Progenitor cell of endocrine pancreas (in vitro differentiated cells): Measurements from ENCODE around the gene MIPOL1. TPM values are rescaled to one million over a fixed set of nuclear protein-coding genes. Genes with fewer than 3 reads are reported as not detected.
"Not testable (repeated sequence)": the region's sequence is repeated elsewhere in the genome, so short reads cannot be mapped to it uniquely, and the experiment has no call there.

Experiments used
- DNase-seq: peaks from one replicate; pipeline ENCODE4 v3.0.0; 2021; ENCODE audit warnings: low spot score; ENCODE audit not compliant: unreplicated experiment
- H3K27ac Mint-ChIP-seq: 2 replicates; pipeline ENCODE4 v1.8.0; 2021; ENCODE audit warnings: mild to moderate bottlenecking, moderate library complexity, mixed read lengths
- H3K27me3 Mint-ChIP-seq: 2 replicates; pipeline ENCODE4 v1.8.0; 2021; ENCODE audit warnings: mixed read lengths
- H3K36me3 Mint-ChIP-seq: 2 replicates; pipeline ENCODE4 v1.8.0; 2022; ENCODE audit warnings: mixed read lengths; ENCODE audit not compliant: insufficient read depth
- H3K4me1 Mint-ChIP-seq: 2 replicates; pipeline ENCODE4 v1.8.0; 2021; ENCODE audit warnings: low read depth, mixed read lengths
- H3K4me3 Mint-ChIP-seq: 2 replicates; pipeline ENCODE4 v1.8.0; 2021; ENCODE audit warnings: low read depth, mild to moderate bottlenecking, moderate library complexity, mixed read lengths
- H3K9me3 Mint-ChIP-seq: 2 replicates; pipeline ENCODE4 v1.8.0; 2021; ENCODE audit warnings: low read depth, mixed read lengths
- CTCF ChIP-seq: fragments of 200-600 bp; sonication (generic); IDR thresholded peaks from one replicate; pipeline ENCODE4 v1.5.0; 2021; ENCODE audit warnings: antibody characterized with exemption, mild to moderate bottlenecking; ENCODE audit not compliant: unreplicated experiment
- total RNA-seq: library from RNA; stranded (reverse); gene quantifications from 2 replicates; pipeline ENCODE4 v1.2.1, GENCODE V29; 2021

MIPOL1 gene
- total RNA-seq, 1 donor from 2014 or later = 25.6 TPM

DNA sequence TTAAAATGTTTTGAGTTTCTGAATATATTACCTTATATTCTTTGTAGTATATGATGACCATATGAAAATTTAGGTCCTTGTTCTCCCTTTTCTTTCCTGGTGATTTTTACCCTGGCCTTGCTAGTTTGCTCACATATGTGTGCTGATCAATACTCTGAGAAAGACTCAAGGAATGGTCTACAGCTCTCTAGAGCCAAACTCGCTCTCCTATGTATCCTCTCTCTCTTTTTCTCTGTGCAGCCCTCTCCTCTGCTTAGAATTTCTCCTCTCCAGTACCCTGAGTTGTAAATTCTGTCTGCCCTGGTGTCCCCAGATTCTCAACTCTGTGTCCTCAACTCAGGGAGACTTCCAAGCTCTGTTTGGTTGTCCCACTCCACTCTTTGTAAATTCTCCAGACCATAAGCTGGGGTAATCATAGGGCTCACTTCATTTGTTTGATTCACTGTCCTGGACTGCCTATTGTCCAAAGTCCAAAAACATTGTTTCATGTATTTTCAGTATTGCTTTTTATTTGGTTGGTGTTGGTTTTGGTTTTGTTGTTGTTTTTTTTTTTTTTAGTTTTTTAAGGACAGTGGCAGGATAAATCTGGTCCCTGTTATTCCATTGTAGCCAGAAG is 356.3 kb downstream of the MIPOL1 start:
- Mint-ChIP-seq H3K4me3 (no peak overlapping the region), H3K36me3 (peaks cover 35% of the 10 kb centered on the region), H3K27ac (peak overlapping the region; percentile 37), H3K9me3 (peaks cover 29% of the 10 kb centered on the region), H3K4me1 (peaks cover 4% of the 10 kb centered on the region), H3K27me3 (no peaks in the 10 kb centered on the region)
- DNase-seq = no peak
- TF ChIP-seq CTCF = no peak

GRCh38 chr14:37555596-37555995 is 357.9 kb downstream of the MIPOL1 start:
- H3K27ac Mint-ChIP-seq, H3K4me3 Mint-ChIP-seq, H3K27me3 Mint-ChIP-seq, DNase-seq: not testable (repeated sequence)
- Mint-ChIP-seq H3K4me1 (peaks cover 13% of the 10 kb centered on the region), H3K36me3 (peaks cover 35% of the 10 kb centered on the region), H3K9me3 (peaks cover 29% of the 10 kb centered on the region)

- no peak overlapping the region for H3K27ac Mint-ChIP-seq
- no peaks in the 10 kb centered on the region for H3K27me3 Mint-ChIP-seq
- H3K4me3 Mint-ChIP-seq = no peak overlapping the region
- DNase-seq = no peak
- H3K36me3 Mint-ChIP-seq = peaks cover 25% of the 10 kb centered on the region
- H3K9me3 Mint-ChIP-seq = peaks cover 20% of the 10 kb centered on the region
- H3K4me1 Mint-ChIP-seq = peaks cover 28% of the 10 kb centered on the region
- TF ChIP-seq CTCF = no peak
Observed at GRCh38 chr14:37558740-37559139, 361.0 kb downstream of the MIPOL1 start.

- no peak overlapping the region for H3K27ac Mint-ChIP-seq
- TF ChIP-seq CTCF = no peak
- DNase-seq = no peak
- no peak overlapping the region for H3K4me3 Mint-ChIP-seq
- H3K9me3 Mint-ChIP-seq = peaks cover 14% of the 10 kb centered on the region
- peaks cover 35% of the 10 kb centered on the region for H3K4me1 Mint-ChIP-seq
- peaks cover 19% of the 10 kb centered on the region for H3K36me3 Mint-ChIP-seq
- no peaks in the 10 kb centered on the region for H3K27me3 Mint-ChIP-seq
Observed at GRCh38 chr14:37559386-37559785, 361.6 kb downstream of the MIPOL1 start.

GRCh38 chr14:37563189-37563588 is 365.5 kb downstream of the MIPOL1 start:
- no peaks in the 10 kb centered on the region for H3K9me3 Mint-ChIP-seq
- H3K27me3 Mint-ChIP-seq = no peaks in the 10 kb centered on the region
- H3K4me1 Mint-ChIP-seq = peaks cover 59% of the 10 kb centered on the region
- peak overlapping the region; percentile 61 for H3K27ac Mint-ChIP-seq
- DNase-seq = no peak
- H3K36me3 Mint-ChIP-seq = peaks cover 5% of the 10 kb centered on the region
- no peak for TF ChIP-seq CTCF
- no peak overlapping the region for H3K4me3 Mint-ChIP-seq

DNA sequence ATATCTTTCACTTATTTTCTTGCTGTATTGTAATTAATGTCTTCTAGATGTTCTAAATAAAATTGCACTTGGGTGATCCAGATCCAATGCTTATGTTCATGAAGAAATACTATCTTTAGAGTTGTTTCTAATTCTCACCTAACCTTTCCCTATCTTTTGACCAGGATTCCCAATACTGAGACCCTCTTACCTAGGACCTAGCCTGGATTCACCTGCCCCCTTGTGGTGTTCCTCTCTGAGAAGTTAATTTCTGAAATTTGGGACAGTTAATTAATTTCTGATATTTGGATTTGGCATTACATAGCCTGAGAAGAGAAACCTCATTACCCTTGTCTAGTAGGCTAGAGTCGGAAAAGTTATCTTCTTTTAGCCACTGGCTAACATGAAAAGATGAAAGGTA is 367.8 kb downstream of the MIPOL1 start:
- Mint-ChIP-seq H3K4me1 (peaks cover 56% of the 10 kb centered on the region), H3K27ac (peak overlapping the region; percentile 95), H3K9me3 (no peaks in the 10 kb centered on the region), H3K36me3 (no peaks in the 10 kb centered on the region), H3K27me3 (no peaks in the 10 kb centered on the region), H3K4me3 (peak overlapping the region; percentile 63)
- peak; percentile 65 for TF ChIP-seq CTCF
- no peak for DNase-seq
